ENCODE results near the gene TCEAL3.

GRCh38 chrX:103584596-103584995 lies 23.2 kb upstream of the TCEAL3 start:
- TF ChIP-seq CTCF (IDR thresholded peaks at IDR 0.05), result no peak
- no peak for TF ChIP-seq POLR2A (IDR thresholded peaks at IDR 0.05)

Measured in lower leg skin (tissue), 3 donors.